HCT116 (cell line): ENCODE measurements around the gene ETDB. TPM values are rescaled to one million over a fixed set of nuclear protein-coding genes. Genes with fewer than 3 reads are reported as not detected.
"Not testable (repeated sequence)": the region's sequence is repeated elsewhere in the genome, so short reads cannot be mapped to it uniquely, and the experiment has no call there.

Experiments used
- ATAC-seq: fragments of 200-7000 bp; cut with Tn5 transposase; 2 replicates; pipeline ENCODE4 v1.9.1; 2020; ENCODE audit warnings: mild to moderate bottlenecking, moderate library complexity
- BruUV-seq: library from RNA; stranded (reverse); fragments of 400-500 nt; replicated peaks from 2 replicates; lab custom pipeline; 2021; lab: Mats Ljungman, UMichigan
- CTCF ChIA-PET: fragments of 300-600 bp; sonication (Branson Sonifier 250); formaldehyde crosslinking; loops from one replicate; lab custom pipeline; 2021; ENCODE audit warnings: antibody characterized with exemption; lab: Charles Lee
- POLR2A ChIA-PET: fragments of 300-600, 350-600 bp; sonication (Branson Sonifier 250); formaldehyde crosslinking; loops from one replicate; lab custom pipeline; 2021; ENCODE audit warnings: antibody characterized with exemption; lab: Charles Lee
- RAD21 ChIA-PET, 2 experiments: fragments of 300-600 bp; sonication (Branson Sonifier 250); formaldehyde crosslinking; loops; one replicate each; lab custom pipeline; 2023; ENCODE audit warnings: low total read pairs in 2 of 2; ENCODE audit not compliant: uncharacterized antibody in 2 of 2, unreplicated experiment in 2 of 2, low non-redundant PET in 1 of 2; lab: Charles Lee
- DNase-seq: peaks from one replicate; pipeline ENCODE4 v3.0.0-alpha.2; 2010; ENCODE audit warnings: low read depth, low spot score
- H2AFZ ChIP-seq: fragments of 200-600 bp; shearing (Covaris generic), sonication (generic); 2 replicates; pipeline ENCODE4 v1.6.1; 2017; ENCODE audit warnings: low read depth, mixed run types, mixed read lengths, antibody characterized with exemption, low read length; ENCODE audit not compliant: poor library complexity, severe bottlenecking
- H3K27ac ChIP-seq: 2 replicates; pipeline ENCODE4 v1.5.1; 2012; ENCODE audit warnings: low read depth, low read length
- H3K27me3 ChIP-seq: fragments of 200-600 bp; sonication (generic); 2 replicates; pipeline ENCODE4 v1.6.1; 2016; ENCODE audit warnings: mixed run types, low read length, mixed read lengths; ENCODE audit not compliant: insufficient read depth
- H3K36me3 ChIP-seq, 2 experiments: fragments of 200-500 bp in 1 of 2; fragments of 200-600 bp in 1 of 2; sonication (Bioruptor generic) in 1 of 2; sonication (generic) in 1 of 2; 2 replicates each; pipeline versions ENCODE4 v1.5.1 to v1.6.1; 2014 to 2016; ENCODE audit warnings: low read length in 2 of 2, inconsistent platforms in 1 of 2, mixed read lengths in 1 of 2, mixed run types in 1 of 2; ENCODE audit not compliant: insufficient read depth in 2 of 2, control insufficient read depth in 1 of 2
- H3K4me1 ChIP-seq, 2 experiments: fragments of 200-600 bp in 1 of 2; sonication (generic) in 1 of 2; 2 replicates each; pipeline versions ENCODE4 v1.5.1 to v1.6.1; 2012 to 2017; ENCODE audit warnings: low read length in 2 of 2, inconsistent platforms in 1 of 2, mild to moderate bottlenecking in 1 of 2, mixed read lengths in 1 of 2, mixed run types in 1 of 2, moderate library complexity in 1 of 2; ENCODE audit not compliant: insufficient read depth in 2 of 2, control insufficient read depth in 1 of 2
- H3K4me2 ChIP-seq: fragments of 200-600 bp; sonication (generic); 2 replicates; pipeline ENCODE4 v1.6.1; 2017; ENCODE audit warnings: mixed run types, low read length, mixed read lengths
- H3K4me3 ChIP-seq, 2 experiments: fragments of 200-600 bp in 1 of 2; sonication (generic) in 1 of 2; replicated peaks in 1 of 2; 2 replicates each; pipeline ENCODE4 v1.5.1; 2011 to 2016; ENCODE audit warnings: low read length in 2 of 2, control low read depth in 1 of 2, low read depth in 1 of 2, mild to moderate bottlenecking in 1 of 2, mixed read lengths in 1 of 2, mixed run types in 1 of 2
- H3K79me2 ChIP-seq: fragments of 200-600 bp; sonication (generic); 2 replicates; pipeline ENCODE4 v1.6.1; 2017; ENCODE audit warnings: mild to moderate bottlenecking, mixed run types, low read length, moderate library complexity, mixed read lengths; ENCODE audit not compliant: insufficient read depth
- H3K9ac ChIP-seq: fragments of 200-600 bp; sonication (generic); 2 replicates; pipeline ENCODE4 v1.6.1; 2016; ENCODE audit warnings: low read length, mixed read lengths
- H3K9me2 ChIP-seq: fragments of 200-600 bp; sonication (generic), shearing (Covaris generic); 2 replicates; pipeline ENCODE4 v1.6.1; 2017; ENCODE audit warnings: mixed run types, mild to moderate bottlenecking, moderate library complexity; ENCODE audit not compliant: insufficient read depth
- H3K9me3 ChIP-seq, 2 experiments: fragments of 200-500 bp in 1 of 2; fragments of 200-600 bp in 1 of 2; sonication (Bioruptor generic) in 1 of 2; sonication (generic) in 1 of 2; 2 replicates each; pipeline ENCODE4 v1.6.1; 2014 to 2017; ENCODE audit warnings: low read length in 2 of 2, mixed read lengths in 2 of 2, inconsistent platforms in 1 of 2, low read depth in 1 of 2, mild to moderate bottlenecking in 1 of 2, mixed run types in 1 of 2, moderate library complexity in 1 of 2; ENCODE audit not compliant: control insufficient read depth in 1 of 2, insufficient read depth in 1 of 2
- H4K20me1 ChIP-seq: fragments of 200-600 bp; sonication (generic), shearing (Covaris generic); 2 replicates; pipeline ENCODE4 v1.6.1; 2017; ENCODE audit warnings: mixed run types, mild to moderate bottlenecking, moderate library complexity; ENCODE audit not compliant: insufficient read depth
- ATF3 ChIP-seq: IDR thresholded peaks from 2 replicates; pipeline ENCODE4 v1.6.1; 2012
- CBX3 ChIP-seq: IDR thresholded peaks from 2 replicates; pipeline ENCODE4 v1.6.1; 2012; ENCODE audit warnings: low read depth
- CTCF ChIP-seq, 3 experiments: fragments of 200-600 bp in 1 of 3; sonication (generic) in 1 of 3; IDR thresholded peaks in 2 of 3; conservative IDR thresholded peaks in 1 of 3; 2 replicates each; pipeline ENCODE4 v1.5.1; 2012 to 2017; ENCODE audit warnings: low read depth in 2 of 3, low read length in 2 of 3, antibody characterized with exemption in 1 of 3, borderline replicate concordance in 1 of 3, control low read depth in 1 of 3, mild to moderate bottlenecking in 1 of 3, mixed read lengths in 1 of 3, mixed run types in 1 of 3, moderate library complexity in 1 of 3; ENCODE audit not compliant: insufficient read depth in 1 of 3
- EGR1 ChIP-seq: IDR thresholded peaks from 2 replicates; pipeline ENCODE4 v1.6.1; 2012; ENCODE audit warnings: low read depth
- ELF1 ChIP-seq: IDR thresholded peaks from 2 replicates; pipeline ENCODE4 v1.6.1; 2012; ENCODE audit warnings: low read depth, borderline replicate concordance
- EZH2 ChIP-seq: fragments of 200-600 bp; sonication (generic); IDR thresholded peaks from 2 replicates; pipeline ENCODE4 v1.6.1; 2017; ENCODE audit warnings: antibody characterized with exemption, mixed run types
- EZH2phosphoT487 ChIP-seq: fragments of 200-600 bp; IDR thresholded peaks from 2 replicates; pipeline ENCODE4 v1.6.1; 2018; ENCODE audit warnings: antibody characterized with exemption, borderline replicate concordance
- FOSL1 ChIP-seq: IDR thresholded peaks from 2 replicates; pipeline ENCODE4 v1.6.1; 2012; ENCODE audit warnings: low read depth
- JUND ChIP-seq: IDR thresholded peaks from 2 replicates; pipeline ENCODE4 v1.6.1; 2012
- MAX ChIP-seq: IDR thresholded peaks from 2 replicates; pipeline ENCODE4 v1.6.1; 2012
- POLR2A ChIP-seq: IDR thresholded peaks from 2 replicates; pipeline ENCODE4 v1.7.0; 2011; ENCODE audit warnings: borderline replicate concordance; ENCODE audit not compliant: insufficient read depth, insufficient read length; ENCODE audit errors: extremely low read depth
- REST ChIP-seq: IDR thresholded peaks from 2 replicates; pipeline ENCODE4 v1.6.1; 2012; ENCODE audit warnings: low read depth
- SP1 ChIP-seq: IDR thresholded peaks from 2 replicates; pipeline ENCODE4 v1.6.1; 2012; ENCODE audit warnings: low read depth
- TCF7L2 ChIP-seq: IDR thresholded peaks from 2 replicates; pipeline ENCODE4 v1.7.0; 2011; ENCODE audit warnings: borderline replicate concordance, inconsistent platforms; ENCODE audit not compliant: insufficient read depth, insufficient read length; ENCODE audit errors: extremely low read depth
- YY1 ChIP-seq: IDR thresholded peaks from 2 replicates; pipeline ENCODE4 v1.6.1; 2011; ENCODE audit warnings: low read length, low read depth, moderate library complexity, mild to moderate bottlenecking; ENCODE audit not compliant: insufficient replicate concordance; ENCODE audit errors: extremely low read depth
- ZNF274 ChIP-seq: fragments of 200-500 bp; sonication (Bioruptor generic); IDR thresholded peaks from 2 replicates; pipeline ENCODE4 v1.6.1; 2014; ENCODE audit warnings: mild to moderate bottlenecking, low read depth, low read length, inconsistent platforms
- intact Hi-C: fragments of 100-400 bp; cut with micrococcal nuclease; formaldehyde crosslinking; loops from 2 replicates; pipeline ENCODE4 v1.10.0; 2022
- total RNA-seq: library from RNA; stranded (reverse); gene quantifications from one replicate; pipeline ENCODE4 v1.2.1, GENCODE V29; 2021; ENCODE audit not compliant: unreplicated experiment

Gene ETDB
- total RNA-seq, 1 experiment from 2014 or later, result not detected

- ATAC-seq, DNase-seq, CTCF ChIA-PET, BruUV-seq, H3K4me3 ChIP-seq, H3K36me3 ChIP-seq, RAD21 ChIA-PET, H3K27me3 ChIP-seq, H3K27ac ChIP-seq, H4K20me1 ChIP-seq, H3K9ac ChIP-seq, H3K9me3 ChIP-seq, H3K4me2 ChIP-seq, H2AFZ ChIP-seq, H3K9me2 ChIP-seq, H3K4me1 ChIP-seq, intact Hi-C loops, POLR2A ChIA-PET, H3K79me2 ChIP-seq: not testable (repeated sequence)
These were observed 4.3 kb downstream of the ETDB start for GRCh38 chrX:135116064-135116463.

- Histone ChIP-seq H3K9ac (no peak overlapping the region), H3K4me3 (no peak overlapping the region), H2AFZ (peak overlapping the region; percentile 22), H4K20me1 (no peaks in the 10 kb centered on the region), H3K9me3 (no peaks in the 10 kb centered on the region), H3K4me2 (no peak overlapping the region), H3K36me3 (no peaks in the 10 kb centered on the region), H3K79me2 (no peaks in the 10 kb centered on the region), H3K4me1 (no peaks in the 10 kb centered on the region), H3K27me3 (no peaks in the 10 kb centered on the region), H3K9me2 (no peaks in the 10 kb centered on the region), H3K27ac (no peak overlapping the region)
- BruUV-seq, result no TSS peak
- POLR2A ChIA-PET, result no interaction called here
- CTCF ChIA-PET, result no interaction called here
- TF ChIP-seq POLR2A (no peak), SP1 (no peak), CTCF (IDR thresholded peaks at IDR 0.05 in 2 of 3, conservative IDR thresholded peaks at IDR 0.05 in 1 of 3; ENCODE audit: borderline replicate concordance in 1 of 3, insufficient read depth in 1 of 3, low read depth in 2 of 3, low read length in 2 of 3) (no peak), ZNF274 (no peak), EZH2 (no peak), FOSL1 (no peak), REST (no peak), YY1 (no peak), ELF1 (no peak), EZH2phosphoT487 (no peak), EGR1 (no peak), JUND (no peak), ATF3 (no peak), MAX (no peak), TCF7L2 (no peak), CBX3 (no peak)
- ATAC-seq, result no peak
- RAD21 ChIA-PET, result no interaction called here
- intact Hi-C loops, result no loop called here
- DNase-seq, result no peak
These were observed 5.9 kb downstream of the ETDB start for GRCh38 chrX:135114392-135114791.
